C4-2B (cell line): ENCODE measurements around the gene VAMP1.

ENCODE experiments used
- ZFX ChIP-seq: fragments of 450-650 bp; IDR thresholded peaks from 2 replicates; pipeline ENCODE4 v1.6.1; 2017
- TF ChIP-seq, protein P1 (sequence below): fragments of 450-650 bp; conservative IDR thresholded peaks from 2 replicates; pipeline ENCODE4 v1.5.1; 2017; ENCODE audit warnings: mild to moderate bottlenecking

DNA sequence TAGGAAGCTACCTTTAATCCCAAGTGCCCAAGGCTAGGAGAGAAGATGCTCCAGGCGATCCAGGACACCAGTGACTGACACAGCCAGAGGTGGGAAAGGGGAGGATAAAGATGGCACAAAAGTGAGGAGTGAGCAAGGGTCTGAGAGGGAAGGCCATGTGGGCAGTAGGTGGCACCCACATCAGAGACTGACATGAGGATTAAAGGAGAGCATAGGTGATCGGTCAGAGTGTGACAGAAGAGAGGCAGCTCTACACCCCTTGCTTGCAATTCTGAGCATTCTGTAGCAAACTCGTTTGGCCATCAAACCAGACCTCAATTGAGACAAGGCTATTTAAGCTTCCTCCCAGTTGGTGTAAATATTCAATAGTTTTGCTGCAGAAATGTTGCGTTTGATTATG is 26.4 kb downstream of the VAMP1 start:
- TF ChIP-seq, protein P1, sequence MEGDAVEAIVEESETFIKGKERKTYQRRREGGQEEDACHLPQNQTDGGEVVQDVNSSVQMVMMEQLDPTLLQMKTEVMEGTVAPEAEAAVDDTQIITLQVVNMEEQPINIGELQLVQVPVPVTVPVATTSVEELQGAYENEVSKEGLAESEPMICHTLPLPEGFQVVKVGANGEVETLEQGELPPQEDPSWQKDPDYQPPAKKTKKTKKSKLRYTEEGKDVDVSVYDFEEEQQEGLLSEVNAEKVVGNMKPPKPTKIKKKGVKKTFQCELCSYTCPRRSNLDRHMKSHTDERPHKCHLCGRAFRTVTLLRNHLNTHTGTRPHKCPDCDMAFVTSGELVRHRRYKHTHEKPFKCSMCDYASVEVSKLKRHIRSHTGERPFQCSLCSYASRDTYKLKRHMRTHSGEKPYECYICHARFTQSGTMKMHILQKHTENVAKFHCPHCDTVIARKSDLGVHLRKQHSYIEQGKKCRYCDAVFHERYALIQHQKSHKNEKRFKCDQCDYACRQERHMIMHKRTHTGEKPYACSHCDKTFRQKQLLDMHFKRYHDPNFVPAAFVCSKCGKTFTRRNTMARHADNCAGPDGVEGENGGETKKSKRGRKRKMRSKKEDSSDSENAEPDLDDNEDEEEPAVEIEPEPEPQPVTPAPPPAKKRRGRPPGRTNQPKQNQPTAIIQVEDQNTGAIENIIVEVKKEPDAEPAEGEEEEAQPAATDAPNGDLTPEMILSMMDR, result no peak
- no peak for TF ChIP-seq ZFX
